GM21576 (cell line): Measurements from ENCODE around the gene COQ3.
A peak's percentile ranks its signal among the peaks of the same experiment; 100 is the strongest.

ENCODE experiments used
- ATAC-seq: cut with Tn5 transposase; IDR thresholded peaks from one replicate; pipeline ENCODE4 v1.9.1; 2021; ENCODE audit warnings: mild to moderate bottlenecking, moderate library complexity; ENCODE audit not compliant: unreplicated experiment

The COQ3 gene

GRCh38 chr6:99334526-99335127 is 59.4 kb downstream of the COQ3 start:
- peak; percentile 36 for ATAC-seq

- peak; percentile 91 for ATAC-seq
Observed at GRCh38 chr6:99333068-99333467, 60.9 kb downstream of the COQ3 start.

- no peak for ATAC-seq
Observed at GRCh38 chr6:99331531-99331930, 62.5 kb downstream of the COQ3 start.

GRCh38 chr6:99330159-99330558 is 63.8 kb downstream of the COQ3 start:
- ATAC-seq, result peak; percentile 62

- ATAC-seq, result no peak
Observed at GRCh38 chr6:99324996-99325395, 69.0 kb downstream of the COQ3 start.
